Naive thymus-derived CD4-positive, alpha-beta T cell (primary cell): Measurements from ENCODE around the gene TMEM213. TPM values are rescaled to one million over a fixed set of nuclear protein-coding genes. Genes with fewer than 3 reads are reported as not detected.

Experiments used
- ATAC-seq: fragments of 150-1000 bp; cut with Tn5 transposase; 2 replicates; pipeline ENCODE4 v1.10.0; 2021; ENCODE audit warnings: mild to moderate bottlenecking, moderate library complexity
- CTCF ChIA-PET: fragments of 350-600 bp; sonication (Branson Sonifier 250); formaldehyde crosslinking; loops from one replicate; lab custom pipeline; 2021; ENCODE audit warnings: antibody characterized with exemption; lab: Charles Lee
- POLR2A ChIA-PET: fragments of 350-600 bp; sonication (Branson Sonifier 250); formaldehyde crosslinking; loops from one replicate; lab custom pipeline; 2021; ENCODE audit warnings: antibody characterized with exemption, inconsistent platforms; lab: Charles Lee
- DNase-seq, 9 donors: peaks; one replicate each; pipeline versions ENCODE4 v3.0.0 to v3.0.0-alpha.2; 2020 to 2022; ENCODE audit warnings: mixed read lengths in 1 of 9
- H3K27ac ChIP-seq: one replicate; pipeline ENCODE4 v1.7.0; 2013; ENCODE audit warnings: mild to moderate bottlenecking, low read depth, low read length, moderate library complexity
- H3K27me3 ChIP-seq, 2 donors: one replicate each; pipeline ENCODE4 v1.7.0; 2013; ENCODE audit warnings: low read length in 2 of 2, mild to moderate bottlenecking in 2 of 2, moderate library complexity in 2 of 2; ENCODE audit not compliant: control insufficient read depth in 2 of 2, insufficient read depth in 2 of 2
- H3K36me3 ChIP-seq, 3 experiments: 1 replicate in 2 of 3; 2 replicates in 1 of 3; pipeline ENCODE4 v1.7.0; 2013; ENCODE audit warnings: low read length in 3 of 3, mild to moderate bottlenecking in 3 of 3, moderate library complexity in 1 of 3; ENCODE audit not compliant: insufficient read depth in 3 of 3, control insufficient read depth in 2 of 3
- H3K4me1 ChIP-seq, 2 donors: one replicate each; pipeline ENCODE4 v1.7.0; 2013; ENCODE audit warnings: low read length in 2 of 2, mild to moderate bottlenecking in 2 of 2, moderate library complexity in 1 of 2; ENCODE audit not compliant: control insufficient read depth in 2 of 2, insufficient read depth in 2 of 2
- H3K4me3 ChIP-seq: 2 replicates; pipeline ENCODE4 v1.7.0; 2013; ENCODE audit warnings: mild to moderate bottlenecking, low read length
- H3K9me3 ChIP-seq, 3 experiments: 1 replicate in 2 of 3; 2 replicates in 1 of 3; pipeline ENCODE4 v1.7.0; 2013; ENCODE audit warnings: low read length in 3 of 3; ENCODE audit not compliant: control insufficient read depth in 2 of 3
- H3K27ac Mint-ChIP-seq, 9 donors: one replicate each; pipeline ENCODE4 v1.8.0; 2020 to 2022; ENCODE audit warnings: mixed read lengths in 9 of 9, mild to moderate bottlenecking in 8 of 9, moderate library complexity in 5 of 9, inconsistent platforms in 2 of 9
- H3K27me3 Mint-ChIP-seq, 5 donors: one replicate each; pipeline ENCODE4 v1.8.0; 2021 to 2022; ENCODE audit warnings: mixed read lengths in 5 of 5, mild to moderate bottlenecking in 1 of 5
- H3K36me3 Mint-ChIP-seq, 5 donors: one replicate each; pipeline ENCODE4 v1.8.0; 2020 to 2022; ENCODE audit warnings: mixed read lengths in 5 of 5, mild to moderate bottlenecking in 3 of 5, inconsistent platforms in 1 of 5
- H3K4me1 Mint-ChIP-seq, 7 donors: one replicate each; pipeline ENCODE4 v1.8.0; 2020 to 2022; ENCODE audit warnings: mixed read lengths in 7 of 7, mild to moderate bottlenecking in 3 of 7, inconsistent platforms in 1 of 7
- H3K4me3 Mint-ChIP-seq, 10 donors: one replicate each; pipeline ENCODE4 v1.8.0; 2020 to 2022; ENCODE audit warnings: mild to moderate bottlenecking in 10 of 10, mixed read lengths in 10 of 10, moderate library complexity in 6 of 10, inconsistent platforms in 2 of 10
- H3K9me3 Mint-ChIP-seq, 11 donors: one replicate each; pipeline ENCODE4 v1.8.0; 2020 to 2022; ENCODE audit warnings: mixed read lengths in 11 of 11, mild to moderate bottlenecking in 4 of 11, inconsistent platforms in 1 of 11, moderate library complexity in 1 of 11
- intact Hi-C, 2 donors: fragments of 100-400 bp; cut with micrococcal nuclease; formaldehyde crosslinking; loops; one replicate each; pipeline ENCODE4 v1.15.1; 2023
- polyA plus RNA-seq, 2 donors: library from polyadenylated mRNA; unstranded; fragments of 300-500 nt; fragmentation: Illumina TruSeq; gene quantifications; one replicate each; pipeline ENCODE4 v1.2.3, GENCODE V29; 2021
- total RNA-seq, 6 experiments: library from RNA in 5 of 6; stranded (reverse) in 5 of 6; gene quantifications; 1 replicate in 5 of 6; 2 replicates in 1 of 6; pipeline ENCODE4 v1.2.3 and lab custom pipeline; 2021 to 2026

The TMEM213 gene
- total and polyA plus RNA-seq, 7 experiments from 2014 or later, result 1.3 TPM; not detected in 6

- Mint-ChIP-seq H3K4me3 (peak overlapping the region in 1 of 10 donors; percentile 53), H3K27me3 (peaks cover 0 to 2% (median 0%) of the 10 kb centered on the region in 5 donors), H3K36me3 (peaks cover 0 to 6% (median 0%) of the 10 kb centered on the region in 5 donors), H3K9me3 (peaks cover 0 to 5% (median 0%) of the 10 kb centered on the region in 11 donors), H3K27ac (peak overlapping the region in 2 of 9 donors; percentile 14 to 75), H3K4me1 (peaks cover 0 to 35% (median 0%) of the 10 kb centered on the region in 7 donors)
- POLR2A ChIA-PET, result no interaction called here
- H3K9me3 ChIP-seq, result no peaks in the 10 kb centered on the region
- H3K4me3 ChIP-seq, result no peak overlapping the region
- no peak for DNase-seq
- H3K27me3 ChIP-seq, result no peaks in the 10 kb centered on the region
- H3K4me1 ChIP-seq, result no peaks in the 10 kb centered on the region
- H3K36me3 ChIP-seq, result no peaks in the 10 kb centered on the region
- ATAC-seq, result no peak
- intact Hi-C loops, result loop anchor here in 1 of 2 donors (5.0 kb wide), 2 partner anchors 53 to 62 kb away; no protein-coding TSS in a partner anchor
- H3K27ac ChIP-seq, result no peak overlapping the region
- CTCF ChIA-PET, result no interaction called here
Observed at GRCh38 chr7:138813945-138814344, 16.2 kb downstream of the TMEM213 start.

- intact Hi-C loops, result loop anchor here in 1 of 2 donors (5.0 kb wide), 2 partner anchors 52 to 63 kb away; no protein-coding TSS in a partner anchor
- POLR2A ChIA-PET, result no interaction called here
Observed at GRCh38 chr7:138814816-138815332, 17.1 kb downstream of the TMEM213 start.

GRCh38 chr7:138816650-138817049 is 18.9 kb downstream of the TMEM213 start:
- CTCF ChIA-PET, result no interaction called here
- intact Hi-C loops, result no loop called here
- peaks cover 0 to 35% (median 0%) of the 10 kb centered on the region in 7 donors for H3K4me1 Mint-ChIP-seq

More at GRCh38 chr7:138814816-138815332, 17.1 kb downstream of the TMEM213 start:
- DNase-seq, result no peak
- H3K4me1 Mint-ChIP-seq, result peaks cover 0 to 35% (median 0%) of the 10 kb centered on the region in 7 donors
- peak overlapping the region in 1 of 10 donors; percentile 19 for H3K4me3 Mint-ChIP-seq
- ATAC-seq, result no peak
- peaks cover 0 to 5% (median 0%) of the 10 kb centered on the region in 11 donors for H3K9me3 Mint-ChIP-seq
- Histone ChIP-seq H3K36me3 (no peaks in the 10 kb centered on the region), H3K4me3 (no peak overlapping the region), H3K4me1 (no peaks in the 10 kb centered on the region), H3K27me3 (no peaks in the 10 kb centered on the region), H3K27ac (no peak overlapping the region), H3K9me3 (no peaks in the 10 kb centered on the region)
- CTCF ChIA-PET, result interaction anchor here (0.6 kb wide), 1 partner anchor 76 kb away, joined by 3 read pairs; no protein-coding TSS in a partner anchor
- peaks cover 0 to 2% (median 0%) of the 10 kb centered on the region in 5 donors for H3K27me3 Mint-ChIP-seq
- peak overlapping the region in 1 of 9 donors; percentile 2 for H3K27ac Mint-ChIP-seq
- peaks cover 0 to 6% (median 0%) of the 10 kb centered on the region in 5 donors for H3K36me3 Mint-ChIP-seq

GRCh38 chr7:138819625-138820024 is 21.8 kb downstream of the TMEM213 start:
- H3K27me3 Mint-ChIP-seq, result peaks cover 0 to 2% (median 0%) of the 10 kb centered on the region in 5 donors
- Histone ChIP-seq H3K27ac (no peak overlapping the region), H3K4me3 (no peak overlapping the region), H3K27me3 (no peaks in the 10 kb centered on the region), H3K9me3 (no peaks in the 10 kb centered on the region), H3K36me3 (no peaks in the 10 kb centered on the region), H3K4me1 (no peaks in the 10 kb centered on the region)
- peaks cover 0 to 3% (median 0%) of the 10 kb centered on the region in 11 donors for H3K9me3 Mint-ChIP-seq
- DNase-seq (no peak), ATAC-seq (no peak)
- intact Hi-C loops, result no loop called here
- H3K4me1 Mint-ChIP-seq, result peaks cover 0 to 11% (median 0%) of the 10 kb centered on the region in 7 donors
- ChIA-PET POLR2A (no interaction called here), CTCF (no interaction called here)
- H3K36me3 Mint-ChIP-seq, result peaks cover 0 to 2% (median 0%) of the 10 kb centered on the region in 5 donors
- H3K4me3 Mint-ChIP-seq, result no peak overlapping the region
- H3K27ac Mint-ChIP-seq, result no peak overlapping the region

More at GRCh38 chr7:138816650-138817049, 18.9 kb downstream of the TMEM213 start:
- peaks cover 0 to 5% (median 0%) of the 10 kb centered on the region in 11 donors for H3K9me3 Mint-ChIP-seq
- DNase-seq (no peak), ATAC-seq (no peak)
- Histone ChIP-seq H3K4me3 (no peak overlapping the region), H3K4me1 (no peaks in the 10 kb centered on the region), H3K36me3 (no peaks in the 10 kb centered on the region), H3K27ac (no peak overlapping the region), H3K9me3 (no peaks in the 10 kb centered on the region), H3K27me3 (no peaks in the 10 kb centered on the region)
- H3K27me3 Mint-ChIP-seq, result peaks cover 0 to 2% (median 0%) of the 10 kb centered on the region in 5 donors
- peaks cover 0 to 6% (median 0%) of the 10 kb centered on the region in 5 donors for H3K36me3 Mint-ChIP-seq
- POLR2A ChIA-PET, result no interaction called here
- H3K27ac Mint-ChIP-seq, result no peak overlapping the region
- H3K4me3 Mint-ChIP-seq, result no peak overlapping the region

GRCh38 chr7:138821912-138822311 is 24.1 kb downstream of the TMEM213 start:
- CTCF ChIA-PET, result no interaction called here
- no peak overlapping the region for H3K4me3 ChIP-seq
- no peak for DNase-seq
- intact Hi-C loops, result no loop called here
- Mint-ChIP-seq H3K36me3 (peaks cover 0 to under 1% (median 0%) of the 10 kb centered on the region in 5 donors), H3K4me1 (peaks cover 0 to 11% (median 6%) of the 10 kb centered on the region in 7 donors), H3K4me3 (no peak overlapping the region), H3K27ac (no peak overlapping the region), H3K9me3 (peaks cover 0 to 7% (median 0%) of the 10 kb centered on the region in 11 donors), H3K27me3 (peaks cover 0 to 2% (median 0%) of the 10 kb centered on the region in 5 donors)
- no peaks in the 10 kb centered on the region for H3K27me3 ChIP-seq
- H3K27ac ChIP-seq, result no peak overlapping the region
- no peaks in the 10 kb centered on the region for H3K9me3 ChIP-seq
- H3K4me1 ChIP-seq, result no peaks in the 10 kb centered on the region
- POLR2A ChIA-PET, result no interaction called here
- H3K36me3 ChIP-seq, result no peaks in the 10 kb centered on the region
- ATAC-seq, result no peak

- no peaks in the 10 kb centered on the region for H3K36me3 Mint-ChIP-seq
- CTCF ChIA-PET, result no interaction called here
- peaks cover 0 to 11% (median 6%) of the 10 kb centered on the region in 7 donors for H3K4me1 Mint-ChIP-seq
Observed at GRCh38 chr7:138822867-138823535, 25.2 kb downstream of the TMEM213 start.

More at GRCh38 chr7:138822867-138823535, 25.2 kb downstream of the TMEM213 start:
- intact Hi-C loops, result no loop called here
- Mint-ChIP-seq H3K9me3 (peaks cover 0 to 7% (median 0%) of the 10 kb centered on the region in 11 donors), H3K27me3 (peaks cover 0 to 9% (median 0%) of the 10 kb centered on the region in 5 donors), H3K27ac (no peak overlapping the region), H3K4me3 (no peak overlapping the region)
- Histone ChIP-seq H3K27me3 (no peaks in the 10 kb centered on the region), H3K27ac (no peak overlapping the region), H3K4me1 (no peaks in the 10 kb centered on the region), H3K36me3 (no peaks in the 10 kb centered on the region), H3K4me3 (no peak overlapping the region), H3K9me3 (no peaks in the 10 kb centered on the region)
- no peak for DNase-seq
- POLR2A ChIA-PET, result no interaction called here
- no peak for ATAC-seq
